ENCODE data around the gene SLC5A5.

DNA sequence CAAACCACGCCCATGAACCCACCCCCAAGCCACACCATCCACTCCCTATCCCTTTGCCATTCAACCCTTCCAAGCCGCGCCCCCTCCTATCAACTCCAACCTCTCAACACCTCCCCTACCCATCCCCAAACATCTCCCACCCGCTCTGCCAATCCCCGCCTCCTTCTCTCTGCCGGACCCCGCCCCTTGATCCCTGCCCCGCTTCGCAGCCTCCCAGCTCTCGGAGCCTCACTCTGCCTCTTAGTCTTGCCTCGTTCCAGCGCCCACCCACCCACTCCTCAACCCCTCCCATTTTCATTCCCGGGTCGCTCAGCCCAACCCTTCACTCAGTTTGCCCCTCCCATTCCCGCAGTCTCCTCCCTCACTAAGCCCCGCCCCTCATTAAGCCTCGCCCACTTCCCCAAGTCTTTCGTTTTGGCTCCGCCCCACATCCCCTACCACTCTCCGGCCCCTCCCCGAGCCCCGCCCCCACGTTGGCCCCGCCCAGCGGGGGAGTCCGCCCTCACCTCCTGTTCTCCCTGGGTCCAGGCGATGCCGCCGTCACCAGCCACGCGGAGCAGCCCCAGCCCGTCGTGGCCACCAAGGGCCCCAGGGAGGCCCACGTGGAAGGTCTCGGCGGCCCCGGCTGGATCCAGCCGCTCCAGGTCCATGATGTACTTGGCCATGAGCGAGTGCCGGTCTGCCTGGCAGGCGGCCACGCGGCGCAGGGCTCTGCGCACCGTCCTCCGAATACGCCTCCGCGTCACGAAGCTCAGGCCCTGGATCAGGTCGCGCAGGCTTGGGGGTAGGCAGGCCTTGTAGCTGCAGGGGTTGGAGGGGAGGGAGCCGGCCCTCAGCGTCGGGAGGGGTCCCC is 29.7 kb upstream of the SLC5A5 start:
- TF ChIP-seq, protein P1, sequence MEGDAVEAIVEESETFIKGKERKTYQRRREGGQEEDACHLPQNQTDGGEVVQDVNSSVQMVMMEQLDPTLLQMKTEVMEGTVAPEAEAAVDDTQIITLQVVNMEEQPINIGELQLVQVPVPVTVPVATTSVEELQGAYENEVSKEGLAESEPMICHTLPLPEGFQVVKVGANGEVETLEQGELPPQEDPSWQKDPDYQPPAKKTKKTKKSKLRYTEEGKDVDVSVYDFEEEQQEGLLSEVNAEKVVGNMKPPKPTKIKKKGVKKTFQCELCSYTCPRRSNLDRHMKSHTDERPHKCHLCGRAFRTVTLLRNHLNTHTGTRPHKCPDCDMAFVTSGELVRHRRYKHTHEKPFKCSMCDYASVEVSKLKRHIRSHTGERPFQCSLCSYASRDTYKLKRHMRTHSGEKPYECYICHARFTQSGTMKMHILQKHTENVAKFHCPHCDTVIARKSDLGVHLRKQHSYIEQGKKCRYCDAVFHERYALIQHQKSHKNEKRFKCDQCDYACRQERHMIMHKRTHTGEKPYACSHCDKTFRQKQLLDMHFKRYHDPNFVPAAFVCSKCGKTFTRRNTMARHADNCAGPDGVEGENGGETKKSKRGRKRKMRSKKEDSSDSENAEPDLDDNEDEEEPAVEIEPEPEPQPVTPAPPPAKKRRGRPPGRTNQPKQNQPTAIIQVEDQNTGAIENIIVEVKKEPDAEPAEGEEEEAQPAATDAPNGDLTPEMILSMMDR (IDR thresholded peaks at IDR 0.05), result no peak
- TF ChIP-seq POLR2A (IDR thresholded peaks at IDR 0.05), result no peak
